C4-2B (cell line): ENCODE data around the gene NKPD1.

Experiments used
- ZFX ChIP-seq: fragments of 450-650 bp; IDR thresholded peaks from 2 replicates; pipeline ENCODE4 v1.6.1; 2017
- TF ChIP-seq, protein P1 (sequence below): fragments of 450-650 bp; conservative IDR thresholded peaks from 2 replicates; pipeline ENCODE4 v1.5.1; 2017; ENCODE audit warnings: mild to moderate bottlenecking

DNA sequence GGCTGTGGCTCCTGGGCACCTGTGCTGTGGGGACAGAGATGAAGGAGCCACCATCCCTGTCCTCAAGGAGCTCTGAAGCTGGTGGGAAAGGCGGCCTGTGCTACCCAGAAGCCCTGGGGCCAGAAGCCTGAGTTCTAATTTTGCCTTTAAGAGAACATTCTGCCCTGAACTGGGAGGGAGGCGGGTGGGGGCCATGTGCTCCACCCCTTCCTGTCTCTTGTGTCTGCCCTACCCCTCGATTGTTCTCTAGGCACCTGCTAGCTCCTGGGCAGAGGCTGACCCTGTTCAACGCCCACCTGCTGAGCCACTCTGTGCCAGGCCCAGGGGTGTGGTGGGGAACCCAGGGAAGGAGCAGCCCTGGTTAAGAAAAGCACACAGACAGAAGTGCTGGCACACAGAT, 11.4 kb upstream of the NKPD1 start:
- TF ChIP-seq, protein P1, sequence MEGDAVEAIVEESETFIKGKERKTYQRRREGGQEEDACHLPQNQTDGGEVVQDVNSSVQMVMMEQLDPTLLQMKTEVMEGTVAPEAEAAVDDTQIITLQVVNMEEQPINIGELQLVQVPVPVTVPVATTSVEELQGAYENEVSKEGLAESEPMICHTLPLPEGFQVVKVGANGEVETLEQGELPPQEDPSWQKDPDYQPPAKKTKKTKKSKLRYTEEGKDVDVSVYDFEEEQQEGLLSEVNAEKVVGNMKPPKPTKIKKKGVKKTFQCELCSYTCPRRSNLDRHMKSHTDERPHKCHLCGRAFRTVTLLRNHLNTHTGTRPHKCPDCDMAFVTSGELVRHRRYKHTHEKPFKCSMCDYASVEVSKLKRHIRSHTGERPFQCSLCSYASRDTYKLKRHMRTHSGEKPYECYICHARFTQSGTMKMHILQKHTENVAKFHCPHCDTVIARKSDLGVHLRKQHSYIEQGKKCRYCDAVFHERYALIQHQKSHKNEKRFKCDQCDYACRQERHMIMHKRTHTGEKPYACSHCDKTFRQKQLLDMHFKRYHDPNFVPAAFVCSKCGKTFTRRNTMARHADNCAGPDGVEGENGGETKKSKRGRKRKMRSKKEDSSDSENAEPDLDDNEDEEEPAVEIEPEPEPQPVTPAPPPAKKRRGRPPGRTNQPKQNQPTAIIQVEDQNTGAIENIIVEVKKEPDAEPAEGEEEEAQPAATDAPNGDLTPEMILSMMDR = no peak
- no peak for TF ChIP-seq ZFX
